Testis (tissue), 2 donors: ENCODE measurements around the gene FAM107B.

ENCODE experiments used
- CTCF ChIP-seq, 3 experiments: fragments of 450-650 bp in 2 of 3; fragments of 200-600 bp in 1 of 3; sonication (generic) in 1 of 3; IDR thresholded peaks; one replicate each; pipeline ENCODE4 v1.5.1; 2016 to 2019; ENCODE audit warnings: antibody characterized with exemption in 3 of 3, mild to moderate bottlenecking in 2 of 3, moderate library complexity in 1 of 3
- POLR2A ChIP-seq: fragments of 450-650 bp; IDR thresholded peaks from one replicate; pipeline ENCODE4 v1.6.1; 2017; ENCODE audit warnings: antibody characterized with exemption, mild to moderate bottlenecking, moderate library complexity

- TF ChIP-seq CTCF (IDR thresholded peaks at IDR 0.05) (no peak), POLR2A (no peak)
Observed at GRCh38 chr10:14603534-14604102, 171.1 kb downstream of the FAM107B start.
